ENCODE data around the gene IL15.
"Not testable (repeated sequence)": the region's sequence is repeated elsewhere in the genome, so short reads cannot be mapped to it uniquely, and the experiment has no call there.

IL15 gene

DNA sequence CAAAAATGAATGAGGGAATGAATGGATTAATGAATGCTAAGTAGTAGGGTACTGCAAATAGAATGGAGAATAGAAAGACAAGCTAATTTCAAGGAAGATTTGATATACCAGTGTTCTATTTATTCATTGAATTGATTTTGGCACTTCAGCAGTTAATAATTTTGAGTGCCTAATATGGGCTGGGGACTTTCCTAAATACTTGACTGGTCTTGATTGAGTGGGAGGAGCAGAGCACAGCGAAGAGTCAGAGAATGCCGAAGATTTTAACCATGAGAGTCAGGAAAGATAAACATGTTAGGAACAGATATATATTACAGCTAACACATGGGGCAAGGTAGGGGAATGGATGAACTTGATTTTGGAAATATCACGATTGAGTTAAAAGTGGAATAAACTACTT lies 10.6 kb downstream of the IL15 start:
- no peak for DNase-seq (ENCODE audit: low read depth in 2 of 2)

DNA sequence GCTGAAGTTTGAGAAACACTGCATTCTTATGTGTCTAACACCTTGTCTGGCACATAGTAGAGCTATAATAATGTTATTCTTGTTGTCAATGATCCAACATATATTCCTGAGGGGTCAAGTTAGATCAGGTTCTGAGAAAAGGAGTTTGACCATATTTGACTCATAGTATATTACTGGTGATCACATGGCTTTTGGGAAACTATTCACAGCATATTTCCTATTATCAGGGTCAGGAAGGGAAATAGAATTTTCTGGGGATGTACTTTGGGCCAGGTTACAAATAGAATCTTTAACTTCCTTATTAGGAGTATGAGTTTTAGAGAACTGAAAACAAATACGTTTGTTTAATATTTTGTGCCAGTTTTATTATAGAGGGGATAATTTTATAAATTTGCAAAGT lies 11.6 kb downstream of the IL15 start:
- no peak for DNase-seq (ENCODE audit: low read depth in 2 of 2)

DNA sequence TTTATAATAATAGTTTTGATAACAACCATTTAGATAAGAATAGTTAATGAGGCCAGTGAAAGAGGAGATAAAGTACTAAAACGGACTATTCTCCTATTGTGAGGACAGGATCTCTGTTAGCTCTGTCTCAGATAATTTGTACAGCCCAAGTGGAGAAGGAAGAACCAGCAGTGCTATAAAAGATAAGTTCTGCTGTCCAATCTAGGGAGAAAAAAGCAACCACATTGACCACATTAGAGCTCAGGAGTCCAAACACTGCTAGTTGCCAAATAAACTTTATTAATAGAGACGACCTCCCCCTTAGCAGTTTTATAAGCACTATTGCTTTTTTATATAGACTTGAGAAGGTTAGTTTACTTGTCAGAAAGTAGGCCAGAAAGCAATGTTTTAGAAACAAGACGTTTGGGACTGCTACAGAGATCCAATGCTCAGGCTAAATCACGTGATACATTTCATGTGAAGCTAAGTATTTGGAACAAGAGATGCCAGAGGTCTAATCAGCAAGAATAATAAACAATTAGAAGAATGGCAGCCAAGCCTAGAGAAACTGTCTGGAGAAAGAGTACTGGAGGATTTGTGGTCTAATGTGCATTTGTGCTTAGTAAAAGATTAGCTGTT lies 15.9 kb downstream of the IL15 start:
- DNase-seq (ENCODE audit: low read depth in 2 of 2): no peak

DNA sequence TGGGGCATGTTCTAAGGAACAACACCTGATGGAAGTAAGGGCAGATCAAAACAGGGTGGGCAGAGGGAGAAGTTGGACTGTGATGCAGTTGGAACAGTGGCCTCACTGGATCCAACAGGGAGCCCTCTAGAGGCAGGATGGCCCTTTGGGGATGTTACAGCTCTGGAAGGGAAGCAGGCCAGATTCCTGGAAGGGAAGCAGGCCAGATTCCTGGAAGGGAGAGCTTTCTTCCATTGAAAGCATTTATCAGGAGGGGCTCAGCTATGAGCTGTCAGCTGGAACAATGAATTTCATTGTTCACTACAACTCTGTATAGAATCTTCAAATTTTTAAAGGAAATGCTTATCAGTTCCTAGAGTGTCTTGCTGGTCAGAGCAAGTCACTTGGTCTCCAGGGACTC lies 17.7 kb downstream of the IL15 start:
- DNase-seq (ENCODE audit: low read depth in 2 of 2): no peak

DNA sequence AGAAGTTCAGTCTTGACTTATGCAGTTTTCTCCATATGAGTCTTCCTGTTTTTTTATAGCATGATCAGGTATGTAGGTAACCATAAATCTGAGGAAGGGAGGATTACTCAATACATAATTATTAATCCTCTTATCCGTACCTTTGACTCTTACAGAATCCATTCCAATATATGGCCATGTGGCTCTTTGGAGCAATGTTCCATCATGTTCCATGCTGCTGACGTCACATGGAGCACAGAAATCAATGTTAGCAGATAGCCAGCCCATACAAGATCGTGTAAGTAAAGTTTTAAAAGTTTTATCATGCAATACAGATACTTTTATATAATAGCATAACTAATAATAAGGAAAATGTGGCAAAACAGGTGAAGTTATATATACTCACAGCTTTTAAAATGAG lies 19.6 kb downstream of the IL15 start:
- DNase-seq (ENCODE audit: low read depth in 2 of 2): no peak

DNA sequence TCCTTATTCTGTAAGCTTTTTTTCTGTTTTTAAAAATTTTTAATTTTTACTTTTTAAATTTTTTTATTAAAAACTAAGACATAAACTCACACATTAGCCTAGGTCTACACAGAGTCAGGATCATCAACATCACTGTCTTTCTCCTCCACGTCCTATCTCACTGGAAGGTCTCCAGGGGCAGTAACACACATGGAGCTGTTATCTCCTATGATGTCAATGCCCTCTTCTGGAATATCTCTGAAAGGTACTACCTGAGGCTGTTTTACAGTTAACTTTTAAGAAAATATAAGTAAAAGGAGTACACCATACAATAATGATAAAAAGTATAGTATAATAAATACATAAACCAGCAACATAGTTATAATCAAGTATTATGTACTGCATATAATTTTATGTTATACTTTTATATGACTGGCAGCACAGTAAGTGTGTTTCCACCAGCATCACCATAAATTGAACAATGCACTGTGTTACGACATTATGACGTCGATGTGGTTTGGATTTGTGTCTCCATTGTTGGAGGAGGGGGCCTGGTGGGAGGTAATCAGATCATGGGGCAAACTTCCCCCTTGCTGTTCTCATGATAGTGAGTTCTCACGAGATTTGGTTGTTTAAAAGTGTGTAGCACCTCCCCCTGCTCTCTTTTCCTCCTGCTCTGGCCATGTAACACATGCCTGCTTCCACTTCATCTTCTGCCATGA lies 21.3 kb downstream of the IL15 start:
- DNase-seq (ENCODE audit: low read depth in 2 of 2): no peak

DNA sequence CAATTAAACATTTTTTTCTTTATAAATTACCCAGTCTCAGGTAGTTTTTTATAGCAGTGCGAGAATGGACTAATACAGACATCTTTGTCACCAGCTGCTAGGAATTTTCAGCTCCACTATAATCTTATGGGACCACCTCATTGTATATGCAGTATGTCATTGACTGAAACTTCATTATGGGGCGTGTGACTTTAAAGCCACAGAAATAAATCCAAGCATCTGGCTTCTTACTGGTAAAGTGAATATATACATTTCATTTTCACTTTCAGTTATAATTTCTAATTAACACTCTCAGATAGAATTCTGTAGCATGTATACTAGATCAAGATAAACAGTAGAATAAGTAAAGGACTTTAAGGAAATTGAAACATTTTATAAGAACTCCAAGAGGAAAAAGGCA lies 21.9 kb downstream of the IL15 start:
- no peak for DNase-seq (ENCODE audit: low read depth in 2 of 2)

DNA sequence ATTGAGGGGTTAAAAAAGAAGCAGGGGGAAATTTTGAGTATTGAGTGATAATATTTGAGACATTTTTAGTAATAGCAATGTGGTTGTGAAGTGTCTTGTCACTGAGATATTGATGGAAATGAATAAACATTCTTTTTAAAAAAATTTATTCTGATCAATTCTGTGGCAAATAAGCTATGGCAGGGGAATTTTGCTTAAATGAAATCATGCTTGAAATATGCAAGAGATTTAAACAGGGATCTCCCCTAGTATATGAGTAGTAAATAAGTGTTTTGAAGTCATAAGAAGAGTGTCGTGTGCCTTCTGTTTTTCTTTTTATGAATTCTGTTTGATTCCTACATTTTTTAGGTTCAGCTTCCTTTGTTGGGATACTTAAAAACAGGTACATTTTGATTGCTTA lies 23.2 kb downstream of the IL15 start:
- no peak for DNase-seq (ENCODE audit: low read depth in 2 of 2)

DNA sequence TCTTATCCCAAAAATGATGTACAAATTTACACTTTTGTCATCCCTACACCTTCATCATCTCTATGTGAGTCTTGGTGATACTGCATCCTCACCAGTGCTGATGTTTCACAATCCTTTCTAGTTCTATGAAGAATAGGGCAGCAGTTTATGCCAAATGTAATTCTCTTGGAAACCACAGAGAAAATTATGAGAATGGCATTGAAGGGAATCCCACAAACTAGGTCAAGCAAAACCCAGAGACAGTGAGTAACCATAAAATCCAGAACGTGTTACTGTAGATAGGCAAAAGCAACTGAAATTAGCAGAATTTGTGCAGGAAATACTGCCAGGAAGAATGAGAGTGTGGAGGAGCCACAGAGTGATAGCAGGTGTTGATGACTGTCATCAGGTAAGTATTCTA lies 24.5 kb downstream of the IL15 start:
- no peak for DNase-seq (ENCODE audit: low read depth in 2 of 2)

DNA sequence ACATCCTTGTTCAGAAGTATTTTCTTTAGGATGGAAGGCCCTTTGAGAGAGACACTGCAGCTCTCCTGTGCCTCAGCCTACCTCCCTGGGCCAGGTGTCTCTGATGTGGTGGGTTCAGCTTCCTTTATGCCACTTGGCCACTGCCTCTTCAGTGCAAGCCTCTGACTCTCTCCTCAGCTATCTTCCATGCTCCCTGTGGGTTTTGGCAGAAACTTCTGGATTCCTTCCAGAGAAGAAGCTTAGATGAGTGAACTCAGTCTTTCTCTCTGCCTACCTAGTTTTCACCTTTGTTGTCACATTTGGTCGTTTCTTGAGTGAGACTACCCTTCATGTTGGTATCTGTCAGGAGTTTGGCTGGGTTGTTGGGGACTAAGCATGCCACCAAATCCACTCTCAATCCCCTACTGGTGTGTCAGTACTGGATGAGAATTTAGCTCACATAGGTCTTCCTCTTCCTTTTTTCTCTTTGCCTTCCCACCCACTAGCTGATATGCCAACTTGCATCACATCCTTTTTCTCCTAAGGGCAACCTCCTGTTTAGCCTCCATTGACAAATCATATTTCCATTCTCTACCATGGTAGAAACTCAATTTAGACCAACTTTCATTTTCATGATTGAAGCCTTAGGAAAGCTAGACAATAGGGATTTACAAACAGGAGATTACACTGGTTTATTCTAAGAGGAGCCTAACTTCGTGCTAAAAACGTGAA lies 32.0 kb downstream of the IL15 start:
- no peak for DNase-seq (ENCODE audit: low read depth in 2 of 2)

DNA sequence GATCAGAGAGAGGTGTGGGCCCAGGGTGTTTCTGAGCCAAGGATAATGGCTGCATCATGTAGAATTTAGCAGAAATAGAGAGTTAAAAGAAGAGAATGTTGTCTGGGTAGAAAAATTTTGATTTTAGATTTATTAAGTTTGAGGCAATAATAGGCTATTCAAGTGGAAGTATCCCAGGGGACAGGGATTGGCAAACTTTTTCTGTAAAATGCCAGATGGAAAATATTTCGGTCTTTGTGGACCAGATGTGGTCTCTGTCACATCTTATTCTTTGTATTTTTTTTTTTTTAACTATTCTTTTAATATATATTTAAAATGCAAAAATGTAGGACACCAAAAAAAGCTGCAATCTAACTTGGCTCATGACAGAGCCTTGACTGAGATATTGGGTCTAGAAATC lies 33.1 kb downstream of the IL15 start:
- DNase-seq (ENCODE audit: low read depth in 2 of 2): no peak

DNA sequence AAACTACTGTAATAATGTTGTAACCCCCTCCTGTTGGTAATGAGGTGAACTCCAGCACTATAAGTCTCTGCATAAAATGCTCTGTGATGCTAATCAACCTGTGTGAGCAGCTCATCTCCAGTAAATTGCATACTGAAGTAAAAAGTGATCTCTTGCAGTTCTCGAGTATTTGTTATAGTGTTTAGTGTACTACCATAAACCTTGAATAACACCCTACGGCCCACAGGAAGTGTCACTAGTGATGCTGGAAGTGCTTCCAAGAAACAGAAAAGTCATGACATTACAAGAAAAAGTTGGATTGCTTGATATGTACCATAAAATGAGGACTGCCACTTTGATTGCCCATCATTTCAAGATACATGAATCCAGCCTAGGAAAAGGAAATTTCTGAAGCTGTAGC lies 39.0 kb downstream of the IL15 start:
- DNase-seq (ENCODE audit: low read depth in 2 of 2): no peak

DNA sequence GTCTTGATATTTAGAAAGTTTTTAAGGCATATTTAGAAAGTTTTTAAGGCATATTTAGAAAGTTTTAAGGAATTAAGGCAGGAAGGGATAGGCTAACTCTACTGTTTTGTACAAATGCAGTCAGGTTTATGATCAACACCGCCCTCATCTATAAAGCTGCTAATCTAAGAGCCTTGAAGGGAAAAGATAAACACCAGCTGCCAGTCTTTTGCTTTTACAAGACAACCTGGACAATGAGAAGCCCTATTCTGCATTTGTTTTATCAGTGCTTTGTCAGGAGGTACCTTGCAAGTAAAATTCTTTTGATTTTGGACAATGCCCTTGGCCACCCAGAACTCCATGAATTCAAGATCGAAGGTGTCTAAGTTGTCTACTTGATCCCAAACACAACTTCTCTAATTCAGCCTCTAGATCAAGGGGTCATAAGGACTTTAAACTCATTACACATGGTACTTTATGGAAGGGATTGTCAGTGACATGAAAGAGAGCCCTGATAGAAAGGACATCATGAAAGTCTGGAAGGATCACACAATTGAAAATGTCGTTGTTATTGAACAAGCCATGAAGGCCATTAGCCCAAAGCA lies 39.8 kb downstream of the IL15 start:
- no peak for DNase-seq (ENCODE audit: low read depth in 2 of 2)

DNA sequence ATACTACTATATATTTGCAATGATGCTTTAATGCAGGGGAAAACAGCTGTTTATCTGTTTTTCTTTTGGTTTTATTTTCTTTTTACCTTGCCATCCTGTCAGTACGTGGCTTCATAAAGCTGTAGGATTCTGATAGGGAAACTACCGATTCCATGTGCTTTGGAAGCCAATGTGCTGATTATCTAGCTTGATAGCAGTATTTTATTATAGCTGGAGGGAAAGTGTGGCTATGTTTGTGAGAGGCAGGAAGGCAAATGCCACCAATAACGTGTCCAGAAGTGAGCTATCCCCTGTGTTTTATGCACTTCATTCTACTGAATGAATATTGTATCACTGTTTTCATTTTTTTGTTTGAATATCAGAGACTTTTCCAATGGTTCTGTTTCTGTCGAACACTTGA lies 43.7 kb downstream of the IL15 start:
- no peak for DNase-seq (ENCODE audit: low read depth in 2 of 2)

DNA sequence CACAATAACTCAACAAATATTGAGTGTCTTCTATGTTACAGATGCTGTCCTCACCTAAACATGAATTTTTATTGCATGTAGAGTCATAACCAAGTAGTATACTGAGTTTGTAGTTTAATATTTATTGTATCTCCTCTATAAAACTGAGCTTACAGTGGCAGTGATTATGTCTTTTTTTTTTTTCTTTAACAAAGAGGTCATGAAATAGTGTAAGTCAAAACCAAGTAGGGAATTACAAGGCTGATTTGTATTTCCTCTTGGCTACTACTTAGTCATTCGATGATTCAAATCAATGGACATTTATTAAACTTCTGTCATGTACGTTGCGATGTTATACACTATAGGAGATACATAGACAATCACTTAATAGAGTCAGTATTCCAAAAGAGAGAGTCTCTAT lies 48.4 kb downstream of the IL15 start:
- no peak for DNase-seq (ENCODE audit: low read depth in 2 of 2)

DNA sequence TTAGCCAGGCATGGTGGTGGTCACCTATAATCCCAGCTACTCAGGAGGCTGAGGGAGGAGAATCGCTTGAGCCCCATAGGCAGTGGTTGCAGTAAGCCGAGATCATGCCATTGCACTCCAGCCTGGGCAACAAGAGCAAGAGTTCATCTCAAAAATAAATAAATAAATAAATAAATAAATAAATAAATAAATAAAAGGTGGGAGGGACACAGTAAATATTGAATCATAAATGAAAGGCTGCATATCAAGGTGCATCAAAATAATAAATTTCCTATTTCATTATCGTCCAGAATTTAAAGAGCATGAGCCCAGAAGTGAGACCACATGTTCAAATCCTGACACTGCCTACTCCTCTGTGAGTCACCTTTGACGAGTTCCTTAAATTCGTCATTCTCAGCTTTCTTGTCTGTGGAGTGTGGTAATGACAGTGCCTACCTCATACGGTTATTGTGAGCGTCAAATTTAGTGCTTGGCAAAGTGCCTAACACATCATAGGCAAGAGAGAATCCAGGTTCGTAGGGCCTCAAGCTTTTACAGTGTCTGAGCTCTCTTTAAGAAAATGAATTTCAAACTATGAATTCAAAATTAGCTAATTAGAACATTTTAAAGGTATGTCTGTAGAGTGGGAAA lies 49.9 kb downstream of the IL15 start:
- DNase-seq (ENCODE audit: low read depth in 2 of 2): no peak

DNA sequence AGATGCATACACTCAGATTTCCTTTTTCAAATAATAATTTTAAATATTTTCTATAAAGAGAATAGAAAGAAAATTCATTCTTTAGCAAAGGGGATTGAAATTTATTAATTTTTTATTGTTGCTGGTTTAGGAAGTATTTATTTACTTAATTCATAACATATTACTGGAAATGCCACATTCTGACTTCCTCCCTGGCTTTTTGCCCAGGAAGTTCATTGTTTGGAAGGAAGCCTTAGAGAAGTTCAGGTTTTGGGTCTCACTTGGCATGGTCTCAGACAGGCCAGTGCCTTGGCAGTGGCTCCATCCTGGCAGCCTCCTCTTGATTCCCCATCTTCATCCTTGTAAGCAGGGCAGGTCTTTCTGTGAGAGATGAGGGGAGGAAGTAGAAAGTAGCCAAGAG lies 50.5 kb downstream of the IL15 start:
- no peak for DNase-seq (ENCODE audit: low read depth in 2 of 2)

DNA sequence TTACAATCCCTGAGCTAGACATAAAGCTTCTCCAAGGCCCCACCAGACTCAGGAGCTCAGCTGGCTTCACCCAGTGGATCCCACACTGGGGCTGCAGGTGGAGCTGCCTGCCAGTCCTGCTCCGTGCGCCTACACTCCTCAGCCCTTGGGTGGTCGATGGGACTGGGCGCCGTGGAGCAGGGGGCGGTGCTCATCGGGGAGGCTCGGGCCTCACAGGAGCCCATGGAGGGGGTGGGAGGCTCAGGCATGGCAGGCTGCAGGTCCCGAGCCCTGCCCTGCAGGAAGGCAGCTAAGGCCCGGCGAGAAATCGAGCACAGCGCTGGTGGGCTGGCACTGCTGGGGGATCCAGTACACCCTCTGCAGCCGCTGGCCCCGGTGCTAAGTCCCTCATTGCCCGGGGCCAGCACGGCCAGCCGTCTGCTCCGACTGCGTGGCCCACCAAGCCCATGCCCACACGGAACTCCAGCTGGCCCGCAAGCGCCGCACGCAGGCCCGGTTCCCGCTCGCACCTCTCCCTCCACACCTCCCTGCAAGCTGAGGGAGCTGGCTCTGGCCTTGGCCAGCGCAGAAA lies 53.4 kb downstream of the IL15 start:
- not testable (repeated sequence) for DNase-seq (ENCODE audit: low read depth in 2 of 2)

DNA sequence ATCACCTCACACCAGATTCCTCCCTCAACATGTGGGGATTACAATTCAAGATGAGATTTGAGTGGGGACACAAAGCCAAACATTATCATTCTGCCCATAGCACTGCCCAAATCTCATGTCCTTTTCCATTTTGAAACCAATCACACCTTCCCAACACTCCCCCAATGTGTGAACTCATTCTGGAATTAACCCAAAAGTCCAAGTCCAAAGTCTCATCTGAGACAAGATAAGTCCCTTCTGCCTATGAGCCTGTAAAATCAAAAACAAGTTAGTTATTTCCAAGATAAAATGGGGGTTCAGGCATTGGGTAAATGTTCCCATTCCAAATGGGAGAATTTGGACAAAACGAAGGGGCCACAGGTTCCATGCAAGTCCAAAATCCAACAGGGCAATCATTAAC lies 54.9 kb downstream of the IL15 start:
- not testable (repeated sequence) for DNase-seq (ENCODE audit: low read depth in 2 of 2)

DNA sequence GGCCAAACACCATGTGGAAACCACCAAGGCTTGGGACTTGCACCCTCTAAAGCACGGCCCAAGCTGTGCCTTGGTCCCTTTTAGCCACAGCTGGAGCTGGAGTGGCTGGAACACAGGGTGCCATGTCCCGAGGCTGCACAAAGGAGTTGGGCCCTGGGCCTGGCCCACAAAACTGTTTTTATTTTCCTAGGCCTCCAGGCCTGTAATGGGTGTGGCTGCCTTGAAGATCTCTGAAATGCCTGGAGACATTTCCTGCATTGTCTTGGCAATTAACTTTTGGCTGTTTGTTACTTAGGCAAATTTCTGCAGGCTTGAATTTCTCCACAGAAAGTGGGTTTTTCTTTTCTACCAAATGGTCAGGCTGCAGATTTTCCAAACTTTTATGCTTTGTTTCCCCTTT lies 55.7 kb downstream of the IL15 start:
- DNase-seq (ENCODE audit: low read depth in 2 of 2): no peak

DNA sequence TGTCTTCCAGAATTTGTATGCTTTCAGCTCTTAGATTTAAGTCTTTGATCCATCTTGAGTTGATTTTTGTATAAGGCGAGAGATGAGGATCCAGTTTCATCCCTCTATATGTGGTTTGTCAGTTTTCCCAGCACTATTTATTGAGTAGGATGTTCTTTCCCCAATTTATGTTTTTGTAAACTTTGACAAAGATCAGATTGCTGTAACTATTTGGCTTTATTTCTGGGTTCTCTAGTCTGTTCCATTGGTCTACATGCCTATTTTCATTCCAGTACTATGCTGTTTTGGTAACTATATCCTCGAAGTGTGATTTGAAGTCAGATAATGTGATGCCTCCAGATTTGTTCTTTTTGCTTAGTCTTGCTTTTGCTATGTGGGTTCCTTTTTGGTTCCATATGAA lies 60.7 kb downstream of the IL15 start:
- DNase-seq (ENCODE audit: low read depth in 2 of 2): no peak

All from stimulated activated CD8-positive, alpha-beta memory T cell treated with anti-CD3 and anti-CD28 coated beads, Interleukin-7, amount 100 ng/mL, for 4 hours (primary cell).